Stimulated activated CD8-positive, alpha-beta memory T cell treated with anti-CD3 and anti-CD28 coated beads, Interleukin-7, amount 100 ng/mL, for 24 hours (primary cell): ENCODE measurements around the gene FAM228A.
"Not testable (repeated sequence)": the region's sequence is repeated elsewhere in the genome, so short reads cannot be mapped to it uniquely, and the experiment has no call there.

ENCODE experiments used
- DNase-seq: peaks from one replicate; pipeline ENCODE4 v3.0.0-alpha.2; 2020; ENCODE audit warnings: low read depth

The FAM228A gene

GRCh38 chr2:24174851-24175277 is at the start of gene FAM228A:
FAM228A (plus strand) TSS chr2:24175053; CDS start chr2:24175481, 428 bp downstream.
- no peak for DNase-seq

GRCh38 chr2:24125956-24126355 is 48.9 kb upstream of the FAM228A start:
- no peak for DNase-seq

DNA sequence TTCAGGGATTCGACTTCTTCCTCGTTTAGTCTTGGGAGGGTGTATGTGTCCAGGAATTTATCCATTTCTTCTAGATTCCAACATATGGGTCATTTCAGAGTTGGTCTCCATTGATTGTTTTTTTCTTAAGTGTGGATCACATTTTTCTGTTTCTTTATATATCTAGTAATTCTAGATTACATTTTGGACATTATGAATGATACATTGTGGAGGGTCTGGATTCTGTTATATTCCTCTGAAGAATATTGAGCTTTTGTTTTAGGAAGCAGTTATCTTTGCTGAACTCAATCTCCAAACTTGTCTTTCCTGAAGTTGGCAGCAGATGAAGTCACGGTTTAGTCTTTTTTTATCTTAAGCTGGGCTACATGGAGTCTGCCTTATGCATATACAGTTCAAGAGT is 42.3 kb upstream of the FAM228A start:
- DNase-seq, result no peak

DNA sequence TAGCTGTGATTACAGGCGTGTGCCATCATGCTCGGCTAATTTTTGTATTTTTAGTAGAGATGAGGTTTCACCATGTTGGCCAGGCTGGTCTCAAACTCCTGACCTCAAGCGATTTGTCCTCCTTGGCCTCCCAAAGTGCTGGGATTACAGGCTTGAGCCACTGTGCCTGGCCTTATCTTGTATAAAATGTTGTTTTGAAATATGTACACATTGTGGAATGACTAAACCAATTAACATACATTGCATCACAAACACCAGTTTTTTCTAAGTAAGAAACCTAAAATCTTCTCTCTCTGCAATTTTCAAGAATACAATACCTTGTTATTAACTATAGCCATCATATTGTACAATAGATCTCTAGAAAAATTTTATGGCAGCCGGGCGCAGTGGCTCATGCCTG is 34.5 kb upstream of the FAM228A start:
- not testable (repeated sequence) for DNase-seq

- no peak for DNase-seq
These were observed 27.5 kb upstream of the FAM228A start for GRCh38 chr2:24147364-24147763.

GRCh38 chr2:24152413-24153197 is 22.2 kb upstream of the FAM228A start:
- DNase-seq, result no peak

DNA sequence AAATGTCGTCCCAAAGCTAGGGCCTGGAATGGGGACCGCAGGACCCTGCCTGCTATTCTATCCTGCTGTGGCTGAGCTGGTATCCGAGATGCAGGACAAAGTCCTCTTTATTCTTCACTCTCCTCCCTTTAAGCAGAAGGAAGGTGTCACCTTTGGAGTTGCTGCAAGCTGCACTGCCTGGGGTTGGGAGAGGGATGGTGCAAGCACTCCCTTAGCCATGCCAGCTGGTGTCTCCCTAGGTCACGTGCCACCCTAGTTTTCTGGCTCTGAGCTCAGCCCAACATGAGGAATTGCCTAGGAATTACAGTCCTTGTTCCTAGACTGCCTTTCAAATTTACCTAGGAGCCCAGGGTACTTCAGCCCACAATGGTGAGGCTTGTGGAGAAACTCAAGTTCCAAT is 21.4 kb upstream of the FAM228A start:
- DNase-seq, result no peak

DNA sequence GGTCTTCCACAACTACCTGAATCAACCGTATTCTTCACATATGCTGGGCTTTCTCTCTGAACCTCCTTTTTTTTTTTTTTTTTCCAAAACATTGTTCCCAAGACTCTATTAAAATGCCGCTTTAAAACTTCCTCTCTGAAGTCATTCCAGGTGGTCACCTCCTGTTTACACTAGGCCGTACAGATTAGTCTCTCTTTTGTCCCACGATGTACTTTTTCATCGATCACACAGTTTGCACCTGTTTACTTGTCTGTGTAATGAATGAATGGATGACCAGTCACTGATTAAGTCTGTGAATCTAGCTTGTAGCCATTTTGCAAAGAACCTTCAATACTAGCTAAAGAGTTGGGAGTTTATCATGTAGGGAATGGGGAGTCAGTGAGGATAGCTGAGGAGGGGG is 16.7 kb upstream of the FAM228A start:
- no peak for DNase-seq

DNA sequence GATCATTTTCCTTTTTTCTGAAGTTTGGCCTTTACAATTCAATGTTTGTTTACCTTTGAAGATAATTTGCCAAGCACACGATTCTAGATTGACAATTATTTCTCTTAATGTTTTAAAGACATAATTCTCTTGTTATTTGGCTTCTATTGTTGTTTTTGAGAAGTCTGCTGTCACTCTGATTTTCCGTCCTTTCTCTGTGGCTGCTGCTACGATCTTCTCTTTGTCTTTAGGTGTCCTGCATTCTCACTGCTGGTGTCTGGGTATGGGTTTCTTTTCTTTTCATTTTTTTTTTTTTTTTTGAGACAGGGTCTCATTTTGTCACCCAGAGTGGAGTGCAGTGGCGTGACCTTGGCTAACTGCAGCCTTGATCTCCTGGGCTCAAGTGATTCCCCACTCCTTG is 15.1 kb upstream of the FAM228A start:
- DNase-seq, result no peak

DNA sequence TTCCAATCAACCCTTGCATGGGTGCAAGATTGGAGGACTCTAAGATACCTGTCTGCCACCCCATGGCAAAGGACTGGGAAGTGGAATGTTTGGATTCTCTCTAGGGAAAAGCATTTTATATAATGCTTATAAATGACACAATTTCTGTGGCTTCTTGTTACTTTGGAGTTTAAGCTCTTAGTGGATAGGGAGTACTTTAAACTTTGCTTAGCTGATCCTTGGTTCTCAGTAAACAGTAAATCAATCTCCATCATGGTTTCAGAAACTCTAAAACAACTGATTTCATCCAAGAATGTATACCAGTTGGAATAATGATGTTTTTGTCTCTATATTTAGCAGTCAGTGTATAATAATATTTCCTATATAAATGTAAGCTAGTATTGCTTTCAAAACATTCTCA is 14.1 kb upstream of the FAM228A start:
- DNase-seq, result no peak

- DNase-seq, result no peak
These were observed 12.4 kb upstream of the FAM228A start for GRCh38 chr2:24162494-24162893.

- no peak for DNase-seq
These were observed 11.7 kb upstream of the FAM228A start for GRCh38 chr2:24163186-24163585.

GRCh38 chr2:24163601-24164000 is 11.3 kb upstream of the FAM228A start:
- DNase-seq, result no peak

- DNase-seq, result peak; percentile 12
These were observed 10.4 kb upstream of the FAM228A start for GRCh38 chr2:24164416-24164973.

DNA sequence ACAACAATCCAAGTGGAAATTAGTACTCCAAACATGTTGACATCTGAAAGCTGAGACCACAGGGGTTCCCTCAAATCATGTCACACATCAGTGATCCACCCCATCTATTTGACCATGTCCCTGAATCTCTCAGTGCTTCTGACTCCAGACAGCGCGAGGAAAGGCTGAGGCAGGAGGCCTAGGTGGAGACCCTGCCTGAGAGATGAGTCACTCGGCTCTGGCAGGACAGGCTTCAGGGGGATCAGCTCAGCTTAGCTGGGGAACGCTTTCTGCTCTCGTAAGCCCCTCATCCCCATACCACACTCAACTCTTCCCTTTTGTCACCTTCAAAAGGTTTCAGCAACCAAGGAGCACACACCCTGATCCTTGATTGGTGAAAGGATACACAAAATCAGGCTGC is 5.8 kb upstream of the FAM228A start:
- DNase-seq, result no peak

DNA sequence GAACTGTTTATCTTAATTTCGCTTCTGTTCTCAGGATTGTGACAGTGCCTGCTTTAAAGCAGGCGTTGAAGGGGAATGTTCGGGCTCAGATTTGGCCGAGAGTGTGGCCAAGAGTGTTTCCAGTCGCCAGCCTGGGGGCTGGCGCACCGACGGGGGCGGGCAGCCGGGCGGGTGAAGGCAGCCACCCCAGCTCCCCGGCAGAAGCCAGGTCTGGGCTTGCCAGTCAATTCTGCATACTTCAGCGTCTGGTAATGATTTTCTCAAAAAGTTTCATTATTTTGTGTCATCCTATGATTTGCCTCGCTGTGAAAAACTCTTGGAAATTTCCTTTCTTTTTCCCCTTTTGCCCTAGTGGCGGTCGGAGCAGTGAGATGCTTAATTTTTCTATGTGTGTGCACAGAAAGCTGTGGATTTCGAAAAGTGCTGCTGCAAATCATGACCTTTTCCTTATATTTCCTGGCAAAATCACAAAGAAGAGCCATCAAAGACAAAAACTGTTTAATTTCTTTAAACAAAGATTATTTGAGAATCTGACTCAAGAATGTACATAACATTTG is 856 bp downstream of the FAM228A start:
- DNase-seq, result no peak

GRCh38 chr2:24176326-24176725 is 1.5 kb downstream of the FAM228A start:
- no peak for DNase-seq

- no peak for DNase-seq
These were observed 4.8 kb downstream of the FAM228A start for GRCh38 chr2:24179683-24180082.

- no peak for DNase-seq
These were observed 7.0 kb downstream of the FAM228A start for GRCh38 chr2:24181849-24182248.

GRCh38 chr2:24182507-24182906 is 7.7 kb downstream of the FAM228A start:
- no peak for DNase-seq

- no peak for DNase-seq
These were observed 8.7 kb downstream of the FAM228A start for GRCh38 chr2:24183366-24184069.

DNA sequence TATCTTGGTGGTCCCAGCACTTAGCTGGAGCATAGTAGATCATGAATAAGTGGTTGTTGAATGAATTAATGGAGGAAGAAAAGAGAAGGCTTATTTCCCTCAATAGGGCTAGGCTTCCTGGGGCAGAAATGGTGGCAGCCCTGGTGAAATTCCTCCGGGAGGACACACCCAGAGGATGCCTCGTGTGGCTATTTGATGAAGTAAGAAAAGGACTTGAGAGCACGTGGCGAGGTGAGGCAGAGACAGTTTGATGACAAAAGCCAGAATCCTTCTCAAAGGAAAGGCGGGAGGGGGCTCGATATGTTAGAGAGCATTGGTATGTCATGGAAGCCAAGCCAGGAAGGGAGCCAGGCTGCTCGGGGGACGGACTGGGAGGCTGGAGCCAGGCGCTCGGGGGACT is 14.7 kb downstream of the FAM228A start:
- DNase-seq, result no peak

GRCh38 chr2:24190503-24190902 is 15.7 kb downstream of the FAM228A start:
- DNase-seq, result no peak
